GM18498 (cell line): ENCODE results near the gene CACNA1H.

Experiments used
- ATAC-seq: cut with Tn5 transposase; IDR thresholded peaks from one replicate; pipeline ENCODE4 v1.9.1; 2021; ENCODE audit warnings: mild to moderate bottlenecking, moderate library complexity; ENCODE audit not compliant: unreplicated experiment

CACNA1H gene

GRCh38 chr16:1156055-1156982 is 3.4 kb downstream of the CACNA1H start:
- ATAC-seq = no peak

GRCh38 chr16:1156983-1157638 is 4.2 kb downstream of the CACNA1H start:
- no peak for ATAC-seq

GRCh38 chr16:1157639-1158455 is 4.9 kb downstream of the CACNA1H start:
- ATAC-seq = no peak

- no peak for ATAC-seq
Measured at GRCh38 chr16:1158456-1159324, 5.8 kb downstream of the CACNA1H start.

GRCh38 chr16:1159325-1159972 is 6.5 kb downstream of the CACNA1H start:
- no peak for ATAC-seq

- ATAC-seq = no peak
Measured at GRCh38 chr16:1159973-1160772, 7.3 kb downstream of the CACNA1H start.

- no peak for ATAC-seq
Measured at GRCh38 chr16:1160773-1161348, 8.0 kb downstream of the CACNA1H start.

- ATAC-seq = no peak
Measured at GRCh38 chr16:1162701-1163566, 10.0 kb downstream of the CACNA1H start.

GRCh38 chr16:1163567-1164055 is 10.7 kb downstream of the CACNA1H start:
- no peak for ATAC-seq

- no peak for ATAC-seq
Measured at GRCh38 chr16:1164382-1164781, 11.5 kb downstream of the CACNA1H start.

GRCh38 chr16:1164975-1165374 is 12.1 kb downstream of the CACNA1H start:
- no peak for ATAC-seq

GRCh38 chr16:1165511-1165910 is 12.6 kb downstream of the CACNA1H start:
- ATAC-seq = no peak

GRCh38 chr16:1167276-1168107 is 14.6 kb downstream of the CACNA1H start:
- no peak for ATAC-seq

- no peak for ATAC-seq
Measured at GRCh38 chr16:1168837-1169236, 15.9 kb downstream of the CACNA1H start.

GRCh38 chr16:1169285-1170075 is 16.6 kb downstream of the CACNA1H start:
- ATAC-seq = no peak

GRCh38 chr16:1170076-1170418 is 17.1 kb downstream of the CACNA1H start:
- no peak for ATAC-seq
